Neural cell (in vitro differentiated cells): ENCODE data around the gene IAH1. TPM values are rescaled to one million over a fixed set of nuclear protein-coding genes. Genes with fewer than 3 reads are reported as not detected.

Experiments used
- H2AFZ ChIP-seq: fragments of 200-600, 300-800 bp; sonication (generic), shearing (Covaris generic); 2 replicates; pipeline ENCODE4 v1.6.0; 2014; ENCODE audit warnings: low read depth, mild to moderate bottlenecking, antibody characterized with exemption, low read length, moderate library complexity
- H3F3A ChIP-seq: fragments of 200-600 bp; shearing (Covaris generic); 2 replicates; pipeline ENCODE4 v1.6.1; 2016; ENCODE audit warnings: mild to moderate bottlenecking, moderate library complexity, mixed read lengths, antibody characterized with exemption, low read length; ENCODE audit not compliant: insufficient read depth, poor library complexity, severe bottlenecking
- H3K27ac ChIP-seq: fragments of 200-600, 300-800 bp; sonication (generic), shearing (Covaris generic); 2 replicates; pipeline ENCODE4 v1.5.1; 2014; ENCODE audit warnings: mild to moderate bottlenecking, low read length, moderate library complexity
- H3K27me3 ChIP-seq: fragments of 300-800, 200-600 bp; sonication (generic), shearing (Covaris generic); 2 replicates; pipeline ENCODE4 v1.6.0; 2014; ENCODE audit warnings: mild to moderate bottlenecking, low read depth, low read length, moderate library complexity; ENCODE audit not compliant: insufficient read depth
- H3K36me3 ChIP-seq: fragments of 300-800, 200-600 bp; sonication (generic), shearing (Covaris generic); 2 replicates; pipeline ENCODE4 v1.5.1; 2014; ENCODE audit warnings: mild to moderate bottlenecking, antibody characterized with exemption, low read length, moderate library complexity; ENCODE audit not compliant: insufficient read depth
- H3K4me2 ChIP-seq: fragments of 300-800, 200-600 bp; sonication (generic), shearing (Covaris generic); 2 replicates; pipeline ENCODE4 v1.6.0; 2014; ENCODE audit warnings: mild to moderate bottlenecking, low read length
- H3K4me3 ChIP-seq: fragments of 300-800, 200-600 bp; sonication (generic), shearing (Covaris generic); 2 replicates; pipeline ENCODE4 v1.5.1; 2014; ENCODE audit warnings: mild to moderate bottlenecking, low read length, moderate library complexity
- H3K79me2 ChIP-seq: fragments of 200-600 bp; shearing (Covaris generic); replicated peaks from 2 replicates; pipeline ENCODE4 v1.6.0; 2014; ENCODE audit warnings: mild to moderate bottlenecking, low read length, moderate library complexity; ENCODE audit not compliant: insufficient read depth
- H3K9ac ChIP-seq: fragments of 300-800, 200-600 bp; sonication (generic), shearing (Covaris generic); 2 replicates; pipeline ENCODE4 v1.6.1; 2016; ENCODE audit warnings: mild to moderate bottlenecking, low read length, mixed read lengths
- H3K9me2 ChIP-seq: fragments of 200-600 bp; shearing (Covaris generic); 2 replicates; pipeline ENCODE4 v1.6.1; 2016; ENCODE audit warnings: mild to moderate bottlenecking, low read length, mixed read lengths; ENCODE audit not compliant: insufficient read depth
- H3K9me3 ChIP-seq: fragments of 200-600, 300-800 bp; sonication (generic), shearing (Covaris generic); 2 replicates; pipeline ENCODE4 v1.6.1; 2016; ENCODE audit warnings: mild to moderate bottlenecking, mixed run types, low read length, moderate library complexity, mixed read lengths
- H4K20me1 ChIP-seq: fragments of 200-600 bp; shearing (Covaris generic); 2 replicates; pipeline ENCODE4 v1.6.1; 2016; ENCODE audit warnings: mild to moderate bottlenecking, mixed run types; ENCODE audit not compliant: insufficient read depth
- CTCF ChIP-seq: fragments of 450-650 bp; IDR thresholded peaks from 2 replicates; pipeline ENCODE4 v1.5.1; 2014; ENCODE audit warnings: antibody characterized with exemption, mild to moderate bottlenecking, moderate library complexity; ENCODE audit not compliant: poor library complexity, severe bottlenecking
- EP300 ChIP-seq: fragments of 450-650 bp; conservative IDR thresholded peaks from 2 replicates; pipeline ENCODE4 v1.6.1; 2014; ENCODE audit warnings: antibody characterized with exemption, mild to moderate bottlenecking, moderate library complexity; ENCODE audit not compliant: poor library complexity, severe bottlenecking
- EZH2 ChIP-seq: fragments of 200-600, 300-800 bp; shearing (Covaris generic), sonication (generic); IDR thresholded peaks from 2 replicates; pipeline ENCODE4 v1.6.1; 2014; ENCODE audit warnings: antibody characterized with exemption, low read length, borderline replicate concordance, mild to moderate bottlenecking; ENCODE audit not compliant: insufficient read depth, poor library complexity, severe bottlenecking
- MXI1 ChIP-seq: fragments of 450-650 bp; conservative IDR thresholded peaks from 2 replicates; pipeline ENCODE4 v1.6.1; 2014; ENCODE audit warnings: antibody characterized with exemption, mild to moderate bottlenecking; ENCODE audit not compliant: poor library complexity, severe bottlenecking
- POLR2AphosphoS5 ChIP-seq: IDR thresholded peaks from 2 replicates; pipeline ENCODE4 v1.6.1; 2012
- RAD21 ChIP-seq: fragments of 450-650 bp; conservative IDR thresholded peaks from 2 replicates; pipeline ENCODE4 v1.6.1; 2014; ENCODE audit warnings: antibody characterized with exemption, mild to moderate bottlenecking, moderate library complexity
- SMC3 ChIP-seq: fragments of 450-650 bp; conservative IDR thresholded peaks from 2 replicates; pipeline ENCODE4 v1.6.1; 2014; ENCODE audit warnings: antibody characterized with exemption, mild to moderate bottlenecking, moderate library complexity; ENCODE audit not compliant: poor library complexity
- TAF1 ChIP-seq: IDR thresholded peaks from 2 replicates; pipeline ENCODE4 v1.6.1; 2012; ENCODE audit warnings: low read depth
- polyA plus RNA-seq: library from polyadenylated mRNA; depleted of rRNA; stranded (reverse); fragments of >200 nt; gene quantifications from 2 replicates; pipeline ENCODE4 v1.2.3, GENCODE V29; 2014
- TF ChIP-seq, protein P1 (sequence below): IDR thresholded peaks from 2 replicates; pipeline ENCODE4 v1.6.1; 2012; ENCODE audit warnings: borderline replicate concordance

The IAH1 gene
- polyA plus RNA-seq, 1 donor from 2014 or later, result 33.0 TPM

DNA sequence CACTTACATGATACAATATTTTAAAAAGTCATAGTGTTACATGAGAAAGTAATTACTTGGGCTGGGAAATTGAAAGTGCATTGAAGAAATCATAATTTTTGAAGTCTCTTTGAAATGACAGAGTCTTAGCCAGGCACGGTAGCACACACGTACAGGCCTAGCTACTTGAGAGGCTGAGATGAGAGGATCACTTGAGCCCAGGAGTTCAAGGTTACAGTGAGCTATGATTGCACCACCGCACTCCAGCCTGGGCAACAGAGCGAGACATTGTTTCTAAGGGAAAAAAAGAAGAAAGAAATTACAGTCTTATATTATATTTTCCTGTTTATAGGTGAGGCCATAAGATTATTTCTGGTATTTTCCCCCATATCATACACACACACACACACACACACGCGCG lies 9.2 kb upstream of the IAH1 start:
- Histone ChIP-seq H3K36me3 (no peaks in the 10 kb centered on the region), H3K27ac (no peak overlapping the region), H3K79me2 (no peaks in the 10 kb centered on the region), H3K9me3 (no peaks in the 10 kb centered on the region), H3K4me3 (no peak overlapping the region), H4K20me1 (no peaks in the 10 kb centered on the region), H3K9ac (no peak overlapping the region), H3K27me3 (no peaks in the 10 kb centered on the region), H2AFZ (no peak overlapping the region), H3K9me2 (no peaks in the 10 kb centered on the region), H3F3A (no peaks in the 10 kb centered on the region), H3K4me2 (no peak overlapping the region)
- TF ChIP-seq TAF1, result no peak
- TF ChIP-seq CTCF, result no peak
- TF ChIP-seq POLR2AphosphoS5, result no peak
- TF ChIP-seq EZH2, result no peak
- TF ChIP-seq EP300, result no peak
- TF ChIP-seq MXI1, result no peak
- no peak for TF ChIP-seq RAD21
- no peak for TF ChIP-seq SMC3
- TF ChIP-seq, protein P1, sequence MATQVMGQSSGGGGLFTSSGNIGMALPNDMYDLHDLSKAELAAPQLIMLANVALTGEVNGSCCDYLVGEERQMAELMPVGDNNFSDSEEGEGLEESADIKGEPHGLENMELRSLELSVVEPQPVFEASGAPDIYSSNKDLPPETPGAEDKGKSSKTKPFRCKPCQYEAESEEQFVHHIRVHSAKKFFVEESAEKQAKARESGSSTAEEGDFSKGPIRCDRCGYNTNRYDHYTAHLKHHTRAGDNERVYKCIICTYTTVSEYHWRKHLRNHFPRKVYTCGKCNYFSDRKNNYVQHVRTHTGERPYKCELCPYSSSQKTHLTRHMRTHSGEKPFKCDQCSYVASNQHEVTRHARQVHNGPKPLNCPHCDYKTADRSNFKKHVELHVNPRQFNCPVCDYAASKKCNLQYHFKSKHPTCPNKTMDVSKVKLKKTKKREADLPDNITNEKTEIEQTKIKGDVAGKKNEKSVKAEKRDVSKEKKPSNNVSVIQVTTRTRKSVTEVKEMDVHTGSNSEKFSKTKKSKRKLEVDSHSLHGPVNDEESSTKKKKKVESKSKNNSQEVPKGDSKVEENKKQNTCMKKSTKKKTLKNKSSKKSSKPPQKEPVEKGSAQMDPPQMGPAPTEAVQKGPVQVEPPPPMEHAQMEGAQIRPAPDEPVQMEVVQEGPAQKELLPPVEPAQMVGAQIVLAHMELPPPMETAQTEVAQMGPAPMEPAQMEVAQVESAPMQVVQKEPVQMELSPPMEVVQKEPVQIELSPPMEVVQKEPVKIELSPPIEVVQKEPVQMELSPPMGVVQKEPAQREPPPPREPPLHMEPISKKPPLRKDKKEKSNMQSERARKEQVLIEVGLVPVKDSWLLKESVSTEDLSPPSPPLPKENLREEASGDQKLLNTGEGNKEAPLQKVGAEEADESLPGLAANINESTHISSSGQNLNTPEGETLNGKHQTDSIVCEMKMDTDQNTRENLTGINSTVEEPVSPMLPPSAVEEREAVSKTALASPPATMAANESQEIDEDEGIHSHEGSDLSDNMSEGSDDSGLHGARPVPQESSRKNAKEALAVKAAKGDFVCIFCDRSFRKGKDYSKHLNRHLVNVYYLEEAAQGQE, result no peak

DNA sequence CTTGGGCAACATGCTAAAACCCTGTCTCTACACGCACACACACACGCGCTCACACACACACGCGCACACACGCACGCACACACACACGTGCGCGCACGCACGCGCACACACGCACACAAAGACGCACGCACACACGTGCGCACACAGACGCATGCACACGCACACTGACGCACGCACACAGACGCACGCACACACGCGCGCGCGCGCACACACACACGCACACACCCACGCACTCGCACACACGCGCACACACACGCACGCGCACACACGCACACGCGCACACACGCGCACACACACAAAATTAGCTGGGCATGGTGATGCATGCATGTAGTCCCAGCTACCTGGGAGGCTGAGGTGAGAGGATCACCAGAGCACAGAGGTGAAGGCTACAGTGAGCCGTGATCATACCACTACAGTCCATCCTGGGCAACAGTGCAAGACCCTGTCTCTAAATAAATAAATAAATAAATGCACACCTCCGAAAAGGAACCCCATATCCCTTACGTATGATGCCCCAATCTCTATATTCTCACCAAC lies 8.1 kb upstream of the IAH1 start:
- H3K79me2 ChIP-seq, result no peaks in the 10 kb centered on the region
- no peak overlapping the region for H3K27ac ChIP-seq
- H3K9me3 ChIP-seq, result no peaks in the 10 kb centered on the region
- no peak overlapping the region for H3K9ac ChIP-seq
- no peak overlapping the region for H2AFZ ChIP-seq
- no peak overlapping the region for H3K4me3 ChIP-seq
- no peaks in the 10 kb centered on the region for H3K27me3 ChIP-seq
- no peaks in the 10 kb centered on the region for H4K20me1 ChIP-seq
- no peak overlapping the region for H3K4me2 ChIP-seq
- no peak for TF ChIP-seq TAF1
- TF ChIP-seq MXI1, result no peak
- TF ChIP-seq, protein P1, result no peak
- no peak for TF ChIP-seq EP300
- no peaks in the 10 kb centered on the region for H3K36me3 ChIP-seq
- H3F3A ChIP-seq, result no peaks in the 10 kb centered on the region
- no peaks in the 10 kb centered on the region for H3K9me2 ChIP-seq
